Measurements from ENCODE around the gene FOXR1. TPM values are rescaled to one million over a fixed set of nuclear protein-coding genes. Genes with fewer than 3 reads are reported as not detected.
A peak's percentile ranks its signal among the peaks of the same experiment; 100 is the strongest.

Gene FOXR1
- total RNA-seq, 1 donor from 2014 or later = not detected

DNA sequence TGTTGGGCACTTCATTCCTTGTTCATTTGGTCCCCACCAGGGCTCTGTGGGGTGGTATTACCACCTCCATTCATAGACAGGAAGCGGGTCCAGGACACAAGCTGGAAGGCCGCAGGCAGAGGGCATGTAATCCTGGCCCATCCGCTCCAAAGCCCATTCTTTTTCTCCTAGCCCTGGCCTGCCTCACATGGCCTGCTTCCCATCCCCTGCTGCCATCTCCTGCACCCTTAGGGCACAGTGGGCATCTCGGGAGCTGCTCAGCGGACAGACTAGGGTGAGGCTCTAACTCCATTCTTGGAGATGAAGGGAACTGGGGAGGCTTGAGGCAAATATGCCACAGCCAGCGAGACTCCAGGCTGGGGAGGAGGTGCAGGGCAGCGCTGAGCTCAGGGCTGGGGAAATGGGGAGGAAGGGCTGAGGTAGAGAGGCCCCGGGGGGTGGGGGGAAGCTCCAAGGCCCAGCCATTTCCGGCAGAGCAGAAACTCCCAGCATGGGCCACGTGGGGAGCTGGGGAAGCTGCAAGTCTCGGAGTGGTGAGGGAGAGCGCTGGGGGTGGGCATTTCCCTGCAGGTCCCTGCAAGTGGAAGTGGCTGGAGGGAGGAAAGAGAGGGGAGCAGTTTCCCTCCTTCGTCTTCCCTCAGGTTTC, 31.5 kb upstream of the FOXR1 start:
- TF ChIP-seq, protein P1, sequence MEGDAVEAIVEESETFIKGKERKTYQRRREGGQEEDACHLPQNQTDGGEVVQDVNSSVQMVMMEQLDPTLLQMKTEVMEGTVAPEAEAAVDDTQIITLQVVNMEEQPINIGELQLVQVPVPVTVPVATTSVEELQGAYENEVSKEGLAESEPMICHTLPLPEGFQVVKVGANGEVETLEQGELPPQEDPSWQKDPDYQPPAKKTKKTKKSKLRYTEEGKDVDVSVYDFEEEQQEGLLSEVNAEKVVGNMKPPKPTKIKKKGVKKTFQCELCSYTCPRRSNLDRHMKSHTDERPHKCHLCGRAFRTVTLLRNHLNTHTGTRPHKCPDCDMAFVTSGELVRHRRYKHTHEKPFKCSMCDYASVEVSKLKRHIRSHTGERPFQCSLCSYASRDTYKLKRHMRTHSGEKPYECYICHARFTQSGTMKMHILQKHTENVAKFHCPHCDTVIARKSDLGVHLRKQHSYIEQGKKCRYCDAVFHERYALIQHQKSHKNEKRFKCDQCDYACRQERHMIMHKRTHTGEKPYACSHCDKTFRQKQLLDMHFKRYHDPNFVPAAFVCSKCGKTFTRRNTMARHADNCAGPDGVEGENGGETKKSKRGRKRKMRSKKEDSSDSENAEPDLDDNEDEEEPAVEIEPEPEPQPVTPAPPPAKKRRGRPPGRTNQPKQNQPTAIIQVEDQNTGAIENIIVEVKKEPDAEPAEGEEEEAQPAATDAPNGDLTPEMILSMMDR (IDR thresholded peaks at IDR 0.05) = no peak
- no peak for TF ChIP-seq EZH2 (IDR thresholded peaks at IDR 0.05)
- no peak for TF ChIP-seq EZH2phosphoT487 (IDR thresholded peaks at IDR 0.05)
- no peaks in the 10 kb centered on the region for H3F3A ChIP-seq (ENCODE audit: low read depth)
- H3K4me2 ChIP-seq = peak overlapping the region; percentile 38

DNA sequence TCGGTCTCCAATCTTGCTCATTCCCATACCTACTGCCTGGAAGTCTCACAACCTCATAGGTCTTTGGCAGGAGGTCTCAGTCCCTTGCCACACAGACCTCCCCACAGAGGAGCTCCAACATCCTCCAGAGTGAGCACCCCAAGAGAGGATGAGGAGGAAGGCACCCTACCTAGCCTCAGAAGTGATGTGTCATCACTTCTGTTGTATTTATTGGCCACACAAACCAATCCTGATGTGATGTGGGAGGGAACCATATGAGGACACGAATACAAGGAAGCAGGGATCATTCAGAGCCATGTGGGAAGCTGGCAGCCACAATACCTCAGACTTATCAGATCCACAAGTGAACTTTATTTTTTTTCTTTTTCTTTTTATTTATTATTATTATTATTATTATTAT, 24.5 kb upstream of the FOXR1 start:
- Histone ChIP-seq H3F3A (ENCODE audit: low read depth) (no peaks in the 10 kb centered on the region), H2AFZ (replicated peaks) (no peak overlapping the region), H3K27ac (no peak overlapping the region), H3K36me3 (no peaks in the 10 kb centered on the region), H3K4me1 (no peaks in the 10 kb centered on the region), H3K4me2 (no peak overlapping the region), H3K9me3 (ENCODE audit: low read depth) (no peaks in the 10 kb centered on the region), H3K79me2 (ENCODE audit: low read depth) (no peaks in the 10 kb centered on the region), H3K4me3 (no peak overlapping the region), H4K20me1 (ENCODE audit: low read depth) (no peaks in the 10 kb centered on the region), H3K27me3 (peaks cover 3% of the 10 kb centered on the region), H3K9ac (no peak overlapping the region)
- H3K36me3 Mint-ChIP-seq = no peaks in the 10 kb centered on the region
- H3K4me3 Mint-ChIP-seq = no peak overlapping the region
- peaks cover 11% of the 10 kb centered on the region for H3K27me3 Mint-ChIP-seq (ENCODE audit: insufficient read depth, low read depth)
- H3K4me1 Mint-ChIP-seq = peaks cover 12% of the 10 kb centered on the region
- H3K27ac Mint-ChIP-seq = peak overlapping the region; percentile 19
- no peaks in the 10 kb centered on the region for H3K9me3 Mint-ChIP-seq
- TF ChIP-seq EZH2 (IDR thresholded peaks at IDR 0.05) = no peak
- TF ChIP-seq, protein P1 (IDR thresholded peaks at IDR 0.05) = no peak
- no peak for TF ChIP-seq EZH2phosphoT487 (IDR thresholded peaks at IDR 0.05)
- no peak for DNase-seq (ENCODE audit: low spot score)

More for the DNA sequence above, 31.5 kb upstream of the FOXR1 start:
- Histone ChIP-seq H3K4me1 (peaks cover 20% of the 10 kb centered on the region), H3K9me3 (ENCODE audit: low read depth) (no peaks in the 10 kb centered on the region), H4K20me1 (ENCODE audit: low read depth) (no peaks in the 10 kb centered on the region), H3K4me3 (no peak overlapping the region), H3K36me3 (no peaks in the 10 kb centered on the region), H3K9ac (no peak overlapping the region), H3K27ac (no peak overlapping the region), H3K27me3 (no peaks in the 10 kb centered on the region), H2AFZ (replicated peaks) (peak overlapping the region; percentile 57), H3K79me2 (ENCODE audit: low read depth) (no peaks in the 10 kb centered on the region)
- no peak overlapping the region for H3K4me3 Mint-ChIP-seq
- no peak overlapping the region for H3K27ac Mint-ChIP-seq
- peaks cover 37% of the 10 kb centered on the region for H3K4me1 Mint-ChIP-seq
- peak; percentile 16 for DNase-seq (ENCODE audit: low spot score)
- no peaks in the 10 kb centered on the region for H3K36me3 Mint-ChIP-seq
- H3K27me3 Mint-ChIP-seq (ENCODE audit: insufficient read depth, low read depth) = peaks cover 7% of the 10 kb centered on the region
- no peaks in the 10 kb centered on the region for H3K9me3 Mint-ChIP-seq

DNA sequence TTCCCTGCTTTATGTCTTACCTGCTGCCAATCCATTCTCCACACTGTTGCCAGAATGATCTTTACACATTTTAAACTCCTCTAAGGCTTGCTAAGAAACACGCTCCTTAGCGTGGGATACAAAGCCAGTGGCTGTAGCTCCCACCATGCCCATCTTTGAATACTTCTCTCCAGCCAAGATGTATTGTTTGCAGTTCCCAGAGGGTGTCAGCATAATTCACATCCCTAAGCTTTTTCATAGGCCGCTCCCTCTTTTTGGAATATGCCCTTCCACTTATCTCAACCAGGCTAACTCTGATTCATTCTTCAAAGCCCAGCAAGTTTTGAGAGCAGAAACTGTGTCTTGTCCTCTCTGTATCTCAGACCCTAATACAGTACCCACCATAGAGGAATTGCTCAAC, 23.6 kb upstream of the FOXR1 start:
- Histone ChIP-seq H3K9ac (no peak overlapping the region), H3K9me3 (ENCODE audit: low read depth) (no peaks in the 10 kb centered on the region), H3K36me3 (no peaks in the 10 kb centered on the region), H2AFZ (replicated peaks) (no peak overlapping the region), H3K4me2 (no peak overlapping the region), H3K79me2 (ENCODE audit: low read depth) (no peaks in the 10 kb centered on the region), H3K27ac (no peak overlapping the region), H3K4me3 (no peak overlapping the region), H3F3A (ENCODE audit: low read depth) (peaks cover 5% of the 10 kb centered on the region), H4K20me1 (ENCODE audit: low read depth) (no peaks in the 10 kb centered on the region), H3K4me1 (no peaks in the 10 kb centered on the region), H3K27me3 (peaks cover 3% of the 10 kb centered on the region)
- DNase-seq (ENCODE audit: low spot score) = no peak
- Mint-ChIP-seq H3K4me1 (peaks cover 16% of the 10 kb centered on the region), H3K27ac (no peak overlapping the region), H3K4me3 (no peak overlapping the region), H3K27me3 (ENCODE audit: insufficient read depth, low read depth) (peaks cover 11% of the 10 kb centered on the region), H3K36me3 (no peaks in the 10 kb centered on the region), H3K9me3 (no peaks in the 10 kb centered on the region)
- TF ChIP-seq, protein P1 (IDR thresholded peaks at IDR 0.05) = no peak
- no peak for TF ChIP-seq EZH2phosphoT487 (IDR thresholded peaks at IDR 0.05)
